ENCODE results near the gene NRG3.

Gene NRG3

GRCh38 chr10:81848931-81849330, 26.1 kb upstream of the NRG3 start:
- H3K4me3 ChIP-seq (replicated peaks; ENCODE audit: low read depth, low read length) = no peak overlapping the region
- TF ChIP-seq, protein P1, sequence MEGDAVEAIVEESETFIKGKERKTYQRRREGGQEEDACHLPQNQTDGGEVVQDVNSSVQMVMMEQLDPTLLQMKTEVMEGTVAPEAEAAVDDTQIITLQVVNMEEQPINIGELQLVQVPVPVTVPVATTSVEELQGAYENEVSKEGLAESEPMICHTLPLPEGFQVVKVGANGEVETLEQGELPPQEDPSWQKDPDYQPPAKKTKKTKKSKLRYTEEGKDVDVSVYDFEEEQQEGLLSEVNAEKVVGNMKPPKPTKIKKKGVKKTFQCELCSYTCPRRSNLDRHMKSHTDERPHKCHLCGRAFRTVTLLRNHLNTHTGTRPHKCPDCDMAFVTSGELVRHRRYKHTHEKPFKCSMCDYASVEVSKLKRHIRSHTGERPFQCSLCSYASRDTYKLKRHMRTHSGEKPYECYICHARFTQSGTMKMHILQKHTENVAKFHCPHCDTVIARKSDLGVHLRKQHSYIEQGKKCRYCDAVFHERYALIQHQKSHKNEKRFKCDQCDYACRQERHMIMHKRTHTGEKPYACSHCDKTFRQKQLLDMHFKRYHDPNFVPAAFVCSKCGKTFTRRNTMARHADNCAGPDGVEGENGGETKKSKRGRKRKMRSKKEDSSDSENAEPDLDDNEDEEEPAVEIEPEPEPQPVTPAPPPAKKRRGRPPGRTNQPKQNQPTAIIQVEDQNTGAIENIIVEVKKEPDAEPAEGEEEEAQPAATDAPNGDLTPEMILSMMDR (IDR thresholded peaks at IDR 0.05; ENCODE audit: low read depth, low read length, missing control alignments) = no peak
- DNase-seq (ENCODE audit: extremely low read depth, low read depth) = no peak

GRCh38 chr10:81862596-81862995, 12.4 kb upstream of the NRG3 start:
- TF ChIP-seq, protein P1 (IDR thresholded peaks at IDR 0.05; ENCODE audit: low read depth, low read length, missing control alignments) = no peak
- no peak overlapping the region for H3K4me3 ChIP-seq (replicated peaks; ENCODE audit: low read depth, low read length)

DNA sequence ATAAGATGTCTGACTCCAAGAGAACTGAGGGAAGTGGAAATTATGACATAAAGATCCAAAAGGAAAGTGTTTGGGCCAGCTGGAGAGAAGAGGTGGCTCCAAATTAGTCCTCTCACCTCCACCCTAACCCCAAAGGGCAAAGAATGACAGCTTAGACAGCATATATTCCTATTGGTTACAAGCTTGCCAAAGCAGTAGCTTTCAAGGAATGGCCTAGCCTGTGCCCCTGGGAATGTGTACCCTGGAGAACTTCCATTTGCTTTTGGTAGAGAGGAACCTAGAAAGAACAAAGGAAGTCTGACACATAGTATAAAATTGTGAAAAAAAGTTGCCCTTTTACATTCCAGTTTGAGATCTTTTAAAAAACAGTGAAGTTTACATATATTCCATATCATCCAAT, 11.2 kb upstream of the NRG3 start:
- TF ChIP-seq, protein P1 (IDR thresholded peaks at IDR 0.05; ENCODE audit: low read depth, low read length, missing control alignments) = no peak
- no peak for DNase-seq (ENCODE audit: extremely low read depth, low read depth)

More at GRCh38 chr10:81862596-81862995, 12.4 kb upstream of the NRG3 start:
- no peak for DNase-seq (ENCODE audit: extremely low read depth, low read depth)

DNA sequence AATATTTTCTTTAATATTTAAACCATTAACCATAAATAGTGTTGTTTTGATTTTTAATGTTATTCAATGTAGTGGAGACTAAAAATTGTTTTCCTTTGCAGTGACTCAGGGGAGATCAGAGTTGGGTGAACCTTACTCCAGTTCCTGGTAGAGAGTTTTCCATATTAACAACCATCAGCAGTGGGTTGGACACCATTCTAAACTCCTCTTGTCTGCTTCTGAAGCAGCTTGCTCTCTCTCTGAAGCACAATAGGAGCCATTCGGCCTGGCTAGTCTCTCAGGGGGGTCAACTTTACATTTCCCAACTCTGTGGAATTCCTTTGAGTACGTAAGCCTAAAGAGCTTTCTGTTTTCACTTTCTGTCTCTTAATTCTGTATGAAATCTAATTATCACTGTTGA, 9.4 kb upstream of the NRG3 start:
- no peak overlapping the region for H3K4me3 ChIP-seq (replicated peaks; ENCODE audit: low read depth, low read length)
- no peak for DNase-seq (ENCODE audit: extremely low read depth, low read depth)
- TF ChIP-seq, protein P1 (IDR thresholded peaks at IDR 0.05; ENCODE audit: low read depth, low read length, missing control alignments) = no peak

More for the DNA sequence above, 11.2 kb upstream of the NRG3 start:
- H3K4me3 ChIP-seq (replicated peaks; ENCODE audit: low read depth, low read length) = no peak overlapping the region

DNA sequence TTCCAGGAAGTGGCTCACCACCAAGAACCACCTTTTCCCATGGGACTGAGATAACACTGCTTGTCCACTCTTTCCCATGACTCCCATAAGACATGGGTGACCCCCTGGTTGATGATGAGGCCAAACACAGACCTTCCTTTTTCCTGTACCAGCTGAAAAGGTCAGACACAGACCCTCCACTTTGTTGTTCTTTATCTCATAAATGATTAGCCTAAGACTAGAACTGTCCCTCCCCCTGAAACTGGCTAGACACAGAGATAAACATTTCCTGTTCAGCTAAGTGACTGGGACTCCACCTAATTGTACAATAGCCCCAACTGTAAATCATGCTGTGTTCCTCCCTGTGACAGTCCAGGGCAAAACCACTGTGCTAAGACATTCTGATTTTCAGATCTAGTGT, 8.2 kb upstream of the NRG3 start:
- no peak for DNase-seq (ENCODE audit: extremely low read depth, low read depth)
- TF ChIP-seq, protein P1 (IDR thresholded peaks at IDR 0.05; ENCODE audit: low read depth, low read length, missing control alignments) = no peak
- no peak overlapping the region for H3K4me3 ChIP-seq (replicated peaks; ENCODE audit: low read depth, low read length)

GRCh38 chr10:81870472-81870871, 4.5 kb upstream of the NRG3 start:
- TF ChIP-seq, protein P1 (IDR thresholded peaks at IDR 0.05; ENCODE audit: low read depth, low read length, missing control alignments) = no peak
- H3K4me3 ChIP-seq (replicated peaks; ENCODE audit: low read depth, low read length) = no peak overlapping the region
- DNase-seq (ENCODE audit: extremely low read depth, low read depth) = no peak

DNA sequence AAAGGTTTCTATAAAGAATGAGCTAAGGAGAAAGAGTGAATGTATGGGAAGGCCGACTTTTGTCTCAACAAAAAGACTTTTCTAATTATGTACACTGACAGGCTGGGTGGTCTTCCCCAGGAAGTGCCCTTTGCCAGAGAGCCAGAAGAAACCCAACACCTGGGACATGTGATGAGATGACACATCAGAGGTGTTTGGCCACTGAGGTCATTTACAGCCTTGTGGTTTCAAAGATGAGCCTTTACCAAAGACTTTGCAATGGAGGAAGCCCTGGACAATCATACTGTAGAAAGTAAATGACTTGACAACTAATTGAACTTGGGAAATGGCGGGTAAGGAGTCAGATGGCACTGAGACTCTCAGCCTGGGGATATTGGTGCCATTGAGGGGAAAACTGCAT, 3.4 kb upstream of the NRG3 start:
- DNase-seq (ENCODE audit: extremely low read depth, low read depth) = no peak
- H3K4me3 ChIP-seq (replicated peaks; ENCODE audit: low read depth, low read length) = no peak overlapping the region
- TF ChIP-seq, protein P1 (IDR thresholded peaks at IDR 0.05; ENCODE audit: low read depth, low read length, missing control alignments) = no peak
